Measurements from ENCODE around the gene ABHD14A.
A peak's percentile ranks its signal among the peaks of the same experiment; 100 is the strongest.

The ABHD14A gene

GRCh38 chr3:51941463-51941797 is 33.4 kb upstream of the ABHD14A start:
- no peak for DNase-seq (ENCODE audit: low spot score)

GRCh38 chr3:51941798-51942602 is 32.9 kb upstream of the ABHD14A start, which contains the start of the genes PARP3 and RRP9:
Gene PARP3, plus strand, starts transcription at chr3:51942363. Its CDS starts 993 bp downstream, at chr3:51943356.
Gene RRP9, minus strand, starts transcription at chr3:51941904. Its CDS starts 37 bp downstream, at chr3:51941867.
- DNase-seq (ENCODE audit: low spot score): peak; percentile 98

GRCh38 chr3:51942603-51943450 is 32.0 kb upstream of the ABHD14A start:
- DNase-seq (ENCODE audit: low spot score): peak; percentile 59

- DNase-seq (ENCODE audit: low spot score): no peak
These were observed 31.1 kb upstream of the ABHD14A start for GRCh38 chr3:51943451-51944391.

GRCh38 chr3:51944451-51945021 is 30.3 kb upstream of the ABHD14A start:
- DNase-seq (ENCODE audit: low spot score): no peak

DNA sequence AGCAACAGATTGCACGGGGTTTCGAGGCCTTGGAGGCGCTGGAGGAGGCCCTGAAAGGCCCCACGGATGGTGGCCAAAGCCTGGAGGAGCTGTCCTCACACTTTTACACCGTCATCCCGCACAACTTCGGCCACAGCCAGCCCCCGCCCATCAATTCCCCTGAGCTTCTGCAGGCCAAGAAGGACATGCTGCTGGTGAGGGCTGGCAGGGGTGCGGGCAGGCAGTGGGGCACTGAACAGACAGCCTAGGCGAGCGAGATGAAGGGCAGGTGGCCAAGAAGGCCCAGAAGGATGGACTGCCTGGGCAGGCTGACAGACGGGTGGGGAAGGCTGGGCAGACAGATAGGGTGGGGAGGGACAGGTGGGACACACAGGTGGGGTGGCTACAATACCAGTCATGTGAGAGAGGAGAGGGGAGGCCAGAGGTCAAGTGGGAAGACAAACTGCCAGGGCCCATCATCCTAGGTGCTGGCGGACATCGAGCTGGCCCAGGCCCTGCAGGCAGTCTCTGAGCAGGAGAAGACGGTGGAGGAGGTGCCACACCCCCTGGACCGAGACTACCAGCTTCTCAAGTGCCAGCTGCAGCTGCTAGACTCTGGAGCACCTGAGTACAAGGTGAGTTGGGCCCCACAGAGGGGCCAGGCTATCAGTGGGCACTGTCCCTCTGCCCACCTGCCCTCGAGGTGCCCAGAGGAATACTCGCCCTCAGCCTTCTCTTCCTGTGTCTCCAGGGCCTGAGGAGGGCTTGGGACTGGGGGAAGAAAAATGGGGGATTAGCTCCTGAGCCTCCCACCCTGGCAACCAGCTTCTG is 29.6 kb upstream of the ABHD14A start:
- DNase-seq (ENCODE audit: low spot score): no peak

GRCh38 chr3:51945926-51946705 is 28.7 kb upstream of the ABHD14A start:
- no peak for DNase-seq (ENCODE audit: low spot score)

DNA sequence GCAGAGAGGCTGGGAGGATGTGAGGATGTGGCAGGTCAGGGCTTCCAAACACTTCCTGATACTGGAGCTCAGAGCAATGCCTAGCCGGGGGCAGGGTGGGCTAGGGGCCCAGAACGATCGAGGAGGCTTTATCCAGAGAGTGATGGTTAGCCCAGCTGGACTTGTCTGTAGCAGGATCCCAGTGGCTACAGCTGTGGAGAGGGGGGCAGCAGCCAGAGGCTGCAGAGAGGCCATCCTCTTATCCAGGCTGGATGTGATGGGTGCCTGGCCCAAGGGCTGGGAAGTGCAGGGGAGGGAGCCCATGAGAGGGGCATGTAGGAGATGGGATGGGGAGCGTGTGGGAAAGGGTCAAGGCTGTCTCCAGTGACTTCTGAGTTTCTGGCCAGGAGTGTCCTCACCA is 28.1 kb upstream of the ABHD14A start:
- no peak for DNase-seq (ENCODE audit: low spot score)

DNA sequence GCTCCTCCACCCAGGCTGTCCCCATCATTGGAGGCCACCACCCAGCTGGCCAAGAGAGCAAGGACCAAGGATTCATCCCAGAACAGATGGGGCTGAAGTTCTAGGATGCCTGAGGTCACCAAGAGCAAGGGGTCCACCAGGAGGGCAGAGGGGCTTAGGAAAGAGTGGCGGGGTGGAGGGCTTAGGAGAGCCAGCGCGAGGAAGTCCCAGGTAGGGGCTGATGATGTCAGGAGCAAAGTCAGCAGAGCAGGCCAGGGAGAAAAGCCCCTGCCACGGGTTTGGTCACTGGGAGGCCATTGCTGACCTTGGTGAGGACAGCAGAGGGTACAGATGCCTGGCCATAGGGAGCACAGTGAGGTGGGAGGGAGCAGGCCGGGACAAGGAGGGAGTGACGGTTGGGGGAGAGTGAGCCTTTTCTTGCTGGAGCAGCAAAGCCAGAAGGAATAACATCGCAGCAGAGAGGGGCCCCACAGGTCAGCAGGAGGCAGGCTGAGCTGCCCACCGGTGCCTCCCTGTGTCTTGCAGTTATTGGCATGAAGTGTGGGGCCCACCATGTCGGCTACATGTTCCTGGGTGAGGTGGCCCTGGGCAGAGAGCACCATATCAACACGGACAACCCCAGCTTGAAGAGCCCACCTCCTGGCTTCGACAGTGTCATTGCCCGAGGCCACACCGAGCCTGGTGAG is 27.5 kb upstream of the ABHD14A start:
- DNase-seq (ENCODE audit: low spot score): no peak

- DNase-seq (ENCODE audit: low spot score): no peak
These were observed 26.8 kb upstream of the ABHD14A start for GRCh38 chr3:51948016-51948580.

DNA sequence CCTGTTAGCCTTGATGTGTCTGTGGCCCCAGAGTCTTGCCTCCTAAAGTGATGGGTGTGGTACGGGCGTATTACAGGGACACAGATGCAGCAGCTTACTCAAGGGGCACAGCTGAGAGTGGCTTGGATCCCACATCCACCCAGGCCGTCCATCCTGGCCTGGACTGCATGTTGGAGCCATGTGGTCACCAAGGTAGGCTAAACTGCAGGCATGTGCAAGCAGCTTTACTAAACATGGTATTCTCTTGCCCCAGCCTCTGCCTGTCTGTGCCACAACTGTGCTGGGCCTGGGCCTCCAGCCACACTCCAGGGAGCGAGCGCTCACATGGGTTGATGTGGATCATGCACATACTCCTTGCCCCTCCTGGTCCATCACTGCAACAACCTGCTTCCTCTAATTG is 25.7 kb upstream of the ABHD14A start:
- DNase-seq (ENCODE audit: low spot score): no peak

- no peak for DNase-seq (ENCODE audit: low spot score)
These were observed 24.0 kb upstream of the ABHD14A start for GRCh38 chr3:51950899-51951298.

DNA sequence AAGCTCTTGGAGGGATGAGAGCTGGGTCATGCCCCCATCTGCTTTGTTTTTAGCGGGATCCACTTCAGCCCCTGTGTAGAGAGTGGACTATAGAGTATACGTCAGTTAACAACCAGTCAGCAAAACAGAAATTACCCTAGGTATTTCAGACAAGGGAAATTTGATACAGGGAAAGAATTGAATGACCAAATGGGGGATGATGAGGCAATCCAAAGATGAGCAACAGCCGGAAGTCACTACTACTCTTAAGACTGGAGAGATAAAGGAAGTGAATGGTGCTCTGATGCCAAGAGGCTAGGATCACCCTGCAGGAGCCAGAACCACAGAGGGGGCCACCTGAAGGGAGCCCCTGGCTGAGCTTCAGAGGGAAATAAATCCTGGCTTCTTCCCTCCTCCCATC is 21.4 kb upstream of the ABHD14A start:
- DNase-seq (ENCODE audit: low spot score): no peak

GRCh38 chr3:51954105-51954504 is 20.8 kb upstream of the ABHD14A start:
- no peak for DNase-seq (ENCODE audit: low spot score)

DNA sequence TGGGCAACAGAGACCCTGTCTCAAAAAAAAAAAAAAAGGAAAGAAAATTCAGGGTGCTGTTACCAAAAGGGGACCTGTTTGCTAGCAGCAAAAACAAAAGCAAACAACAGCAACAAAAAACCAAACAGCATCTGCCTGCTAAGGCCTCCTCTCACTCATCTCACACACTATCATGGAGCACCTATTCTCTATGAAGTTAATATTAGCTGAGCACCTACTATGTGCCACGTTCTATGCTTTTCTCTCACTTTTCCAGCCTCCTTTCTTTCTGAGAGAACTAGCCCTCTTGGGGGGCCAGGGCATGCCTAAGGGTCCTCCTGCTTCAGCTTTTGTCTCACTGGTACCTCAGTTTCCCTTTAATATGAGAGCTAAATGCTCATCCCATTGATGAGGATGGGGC is 20.2 kb upstream of the ABHD14A start:
- no peak for DNase-seq (ENCODE audit: low spot score)

DNA sequence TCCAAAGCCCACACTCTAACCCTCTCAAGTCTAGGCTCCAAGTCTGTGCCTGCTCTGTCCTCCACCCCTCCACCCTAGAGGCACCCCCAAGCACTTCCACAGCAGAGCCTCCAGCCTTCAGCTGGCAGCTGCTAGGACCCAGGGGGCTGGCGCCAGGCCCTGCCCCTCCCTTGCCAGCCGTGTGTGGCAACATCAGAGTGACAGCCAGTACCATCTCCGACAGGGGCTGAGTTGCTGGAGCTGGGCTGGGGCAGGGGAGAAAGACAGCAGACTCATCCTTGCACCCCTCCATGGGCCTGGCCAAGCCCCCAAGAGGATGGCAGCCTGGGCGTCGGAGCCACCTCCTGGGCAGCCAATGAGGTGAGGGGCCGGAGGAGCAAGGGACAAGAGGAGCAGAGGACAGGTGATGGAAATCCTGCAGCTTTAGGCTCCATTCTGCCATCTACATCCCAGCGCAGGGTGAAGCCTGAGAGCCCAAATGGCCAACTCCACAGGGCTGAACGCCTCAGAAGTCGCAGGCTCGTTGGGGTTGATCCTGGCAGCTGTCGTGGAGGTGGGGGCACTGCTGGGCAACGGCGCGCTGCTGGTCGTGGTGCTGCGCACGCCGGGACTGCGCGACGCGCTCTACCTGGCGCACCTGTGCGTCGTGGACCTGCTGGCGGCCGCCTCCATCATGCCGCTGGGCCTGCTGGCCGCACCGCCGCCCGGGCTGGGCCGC is 19.5 kb upstream of the ABHD14A start, which contains the start of gene GPR62:
Gene GPR62 (plus strand): TSS at position 207 of the 718 bp plus-strand sequence. CDS start 272 bp downstream, at position 479.
- no peak for DNase-seq (ENCODE audit: low spot score)

GRCh38 chr3:51955893-51956770 is 18.7 kb upstream of the ABHD14A start:
- peak; percentile 68 for DNase-seq (ENCODE audit: low spot score)
